Activated T-cell treated with anti-CD3 and anti-CD28 coated beads for 4 hours (primary cell): ENCODE results near the gene TCF3.

ENCODE experiments used
- DNase-seq: peaks from one replicate; pipeline ENCODE4 v3.0.0-alpha.2; 2020

The TCF3 gene

DNA sequence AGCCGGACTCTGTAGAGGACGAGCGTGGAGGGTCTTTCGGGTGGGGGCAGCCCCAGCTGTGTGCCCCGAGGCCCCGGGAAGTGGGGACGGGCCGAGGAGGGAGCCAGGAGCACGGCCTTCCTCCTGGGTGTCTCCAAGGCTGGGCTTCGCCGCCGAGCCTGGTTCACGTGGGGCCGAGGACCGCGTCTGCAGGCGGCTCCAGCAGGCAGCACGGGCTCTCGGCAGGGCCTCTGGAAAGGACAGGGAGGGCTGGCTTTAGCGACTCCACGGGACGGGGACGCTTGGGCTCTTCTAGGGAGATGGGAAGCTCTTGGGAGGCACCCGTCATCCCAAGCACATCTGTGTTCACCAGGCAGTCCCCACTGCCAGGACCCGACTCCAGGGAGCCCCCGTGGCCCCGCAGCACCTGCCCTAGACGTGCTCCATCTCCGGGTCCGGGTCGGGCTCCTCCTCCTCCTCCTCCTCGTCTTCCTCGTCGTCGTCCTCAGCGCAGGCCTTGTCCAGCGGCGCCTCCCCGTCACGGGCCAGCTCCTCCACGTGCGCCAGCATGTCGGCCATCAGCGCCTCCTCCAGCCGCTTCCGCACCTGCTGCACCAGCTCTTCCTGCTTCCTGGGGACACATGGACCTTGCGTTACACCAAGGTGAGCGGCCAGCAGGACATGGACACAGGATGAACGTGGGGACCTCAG lies 74.3 kb downstream of the TCF3 start:
- no peak for DNase-seq

DNA sequence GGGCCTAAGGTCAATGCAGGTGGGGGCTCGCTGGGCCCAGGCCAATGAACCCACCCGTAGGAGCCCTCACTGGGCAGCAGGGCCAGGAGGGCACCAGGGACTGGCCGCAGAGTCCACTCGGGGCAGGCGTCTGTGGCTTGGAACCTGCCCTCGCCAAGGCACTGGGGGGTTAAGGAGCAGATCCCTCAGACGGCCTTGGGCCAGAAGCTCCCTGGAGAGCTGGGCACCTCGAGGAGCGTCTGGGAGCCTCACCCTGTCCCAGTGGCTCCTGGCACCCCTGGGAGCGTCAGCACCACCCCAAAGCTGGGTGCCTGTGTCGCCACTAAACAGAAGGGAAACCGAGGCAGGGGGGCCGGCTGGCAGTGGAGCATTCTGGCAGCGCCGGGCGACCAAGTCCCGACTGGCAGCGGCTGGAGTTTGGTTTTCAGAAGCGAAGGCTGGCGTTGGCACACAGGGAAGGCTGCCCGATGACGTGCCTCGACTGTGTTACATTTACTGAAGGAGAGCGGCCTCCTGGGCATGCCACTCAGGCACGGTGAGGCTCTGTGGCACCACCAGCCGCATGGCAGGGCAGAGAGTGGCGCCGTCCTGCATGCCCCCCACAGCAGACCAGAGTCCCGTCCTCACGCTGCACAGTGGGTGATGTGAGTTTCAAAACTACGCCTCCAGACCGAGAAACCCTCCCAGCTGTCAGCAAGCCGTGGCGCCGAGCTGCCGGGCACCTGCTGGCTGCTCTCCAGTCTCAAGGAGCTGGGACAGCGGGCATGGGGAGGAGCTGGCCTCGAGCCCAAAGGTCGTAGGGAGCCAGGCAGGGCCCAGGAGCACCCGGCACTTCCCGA lies 75.1 kb downstream of the TCF3 start:
- no peak for DNase-seq

DNA sequence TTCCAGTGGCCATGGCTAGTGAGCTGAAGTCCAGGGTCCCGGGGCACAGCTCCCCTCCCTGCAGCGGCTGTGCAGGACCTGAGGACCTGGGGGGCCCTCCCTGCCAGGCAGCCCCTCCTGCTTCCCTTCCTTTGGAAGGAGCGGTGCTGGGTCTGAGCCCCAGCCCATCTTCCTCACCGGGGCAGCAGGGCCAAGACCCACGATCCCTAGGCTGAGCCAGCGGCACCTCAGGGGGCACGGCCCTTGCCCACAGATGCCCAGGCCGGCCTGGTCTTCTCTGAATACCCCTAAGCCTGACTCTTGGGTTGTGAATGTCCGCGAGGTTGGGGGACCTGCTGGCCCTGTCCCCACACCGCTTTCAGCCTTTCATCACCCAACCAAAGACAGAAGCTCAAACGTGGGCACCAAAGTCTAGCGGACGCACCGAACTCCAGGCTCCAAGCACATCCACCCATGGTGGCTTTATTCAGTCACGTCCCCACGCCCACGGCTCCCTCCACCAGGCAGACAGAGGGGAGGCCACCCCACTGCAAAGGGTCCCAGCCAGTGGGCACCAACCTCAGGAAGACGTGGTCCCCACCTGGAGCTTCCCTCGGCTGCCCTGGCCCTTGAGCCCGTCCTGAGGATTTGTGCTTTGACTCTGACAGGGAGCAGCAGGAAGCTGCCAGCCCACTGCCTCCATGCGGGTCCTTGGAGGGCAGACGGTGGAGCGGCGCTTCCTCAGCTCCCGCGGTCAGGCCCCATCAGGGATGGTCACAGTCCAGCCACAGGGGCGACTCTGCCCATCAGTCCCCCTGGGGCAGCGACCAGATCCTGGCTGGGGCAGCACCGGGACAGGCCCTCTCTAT lies 75.9 kb downstream of the TCF3 start:
- DNase-seq: no peak

DNA sequence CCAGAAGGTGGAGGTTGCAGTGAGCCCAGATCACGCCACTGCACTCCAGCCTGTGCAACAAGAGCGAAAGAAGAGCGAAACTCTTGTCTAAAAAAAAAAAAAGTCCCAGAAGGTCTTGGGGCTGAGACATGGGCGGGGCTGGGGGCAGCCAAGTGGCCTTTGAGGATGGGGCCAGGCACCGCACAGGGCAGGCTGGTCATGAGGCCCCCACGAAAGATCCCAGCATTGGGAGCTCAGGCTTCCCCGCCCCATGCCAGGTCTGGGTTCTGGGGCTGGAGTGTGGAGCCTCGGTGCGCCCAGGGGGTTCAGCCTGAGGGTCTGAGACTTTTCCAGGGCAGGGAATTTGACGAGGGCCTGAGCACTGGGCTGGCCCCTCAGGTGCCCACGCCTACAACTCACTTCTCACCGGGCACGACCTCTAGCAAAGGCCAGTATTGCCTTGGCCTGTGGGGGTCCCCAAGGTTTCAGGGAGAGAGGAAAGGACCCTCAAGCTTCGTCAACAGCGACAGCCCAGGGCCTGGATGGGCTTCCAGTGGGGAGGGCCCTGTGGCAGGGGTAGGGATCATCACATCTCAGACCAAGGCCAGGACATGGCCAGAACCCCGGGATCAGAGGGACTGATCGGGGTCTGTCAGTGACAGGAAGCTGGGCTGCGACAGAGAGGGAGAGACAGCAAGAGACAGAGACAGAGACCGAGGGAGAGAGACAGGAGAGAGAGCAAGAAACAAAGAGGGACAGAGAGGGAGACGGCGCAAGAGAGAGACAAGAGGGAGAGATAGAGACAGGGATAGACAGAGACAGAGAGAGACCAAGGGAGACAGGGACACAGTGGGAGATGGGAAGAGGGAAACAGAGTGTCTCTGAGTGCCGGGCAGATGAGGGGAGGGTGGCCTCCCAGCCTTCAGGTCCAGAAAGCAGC lies 76.8 kb downstream of the TCF3 start:
- DNase-seq: no peak

DNA sequence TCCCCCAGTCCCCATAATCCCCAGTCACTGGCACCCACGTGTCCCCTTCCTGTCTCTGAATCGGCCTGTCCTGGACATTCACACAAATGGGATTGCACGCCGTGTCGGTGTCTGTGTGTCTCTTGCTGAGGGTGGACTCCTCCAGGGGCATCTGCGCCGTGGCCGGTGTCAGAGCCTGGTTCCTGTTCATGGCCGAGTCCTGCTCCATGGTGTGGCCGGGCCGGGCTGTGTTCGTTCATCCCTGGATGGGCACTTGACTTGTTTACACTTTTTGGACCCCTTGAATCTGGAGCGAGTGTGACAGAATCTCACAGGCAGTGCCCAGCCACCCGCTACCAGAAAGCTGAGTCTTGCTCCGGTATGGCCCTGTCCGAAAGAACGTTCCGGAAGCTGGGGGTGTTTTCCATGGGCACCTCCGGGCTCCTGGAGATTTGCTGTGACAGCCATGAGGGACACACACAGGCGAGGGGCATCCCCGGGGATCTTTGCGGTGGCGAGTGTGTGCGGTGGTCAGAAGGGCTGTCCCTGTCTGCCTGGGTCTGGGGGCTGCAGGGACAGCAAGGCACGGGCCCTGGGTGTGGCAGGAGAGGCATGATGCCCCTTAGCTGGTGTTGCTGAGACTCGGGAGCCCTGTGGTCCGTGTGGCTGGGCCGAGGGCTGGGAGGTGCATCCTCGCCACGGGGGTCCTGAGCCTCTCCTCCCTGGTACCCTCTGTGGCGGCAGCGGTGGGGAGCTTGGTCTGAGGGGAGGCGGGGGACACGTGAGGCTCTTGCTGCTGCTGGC lies 77.9 kb downstream of the TCF3 start:
- DNase-seq: no peak

DNA sequence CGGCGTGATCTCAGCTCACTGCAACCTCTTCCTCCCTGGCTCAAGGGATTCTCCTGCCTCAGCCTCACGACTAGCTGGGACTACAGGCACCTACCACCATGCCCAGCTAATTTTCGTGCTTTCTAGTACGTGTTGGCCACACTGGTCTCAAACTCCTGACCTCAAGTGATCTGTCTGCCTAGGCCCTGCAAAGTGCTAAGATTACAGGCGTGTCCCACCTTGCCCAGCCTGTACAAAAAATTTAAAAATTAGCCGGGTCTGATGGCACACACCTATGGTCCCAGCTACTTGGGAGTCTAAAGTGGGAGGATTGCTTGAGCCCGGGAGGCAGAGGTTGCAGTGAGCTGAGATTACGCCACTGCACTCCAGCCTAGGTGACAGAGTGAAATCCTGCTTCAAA lies 79.6 kb downstream of the TCF3 start:
- DNase-seq: no peak

DNA sequence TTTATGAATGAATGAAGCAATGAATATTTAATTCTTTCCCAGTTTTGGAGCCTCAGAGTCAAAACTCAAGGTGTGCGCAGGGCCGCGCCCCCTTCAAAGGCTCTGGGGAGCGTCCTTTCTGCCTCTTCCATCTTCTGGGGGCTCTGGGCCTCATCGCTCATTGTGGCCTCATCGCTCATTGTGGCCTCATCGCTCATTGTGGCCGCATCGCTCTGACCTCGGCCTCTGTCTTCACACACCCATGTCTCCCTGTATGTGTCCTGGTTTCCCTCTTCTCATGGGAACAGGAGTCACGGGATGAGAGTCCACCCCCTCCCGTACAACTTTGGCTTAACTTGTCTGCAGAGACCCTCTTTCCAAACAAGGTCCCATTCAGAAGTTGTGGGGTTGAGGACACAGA lies 81.1 kb downstream of the TCF3 start:
- no peak for DNase-seq

DNA sequence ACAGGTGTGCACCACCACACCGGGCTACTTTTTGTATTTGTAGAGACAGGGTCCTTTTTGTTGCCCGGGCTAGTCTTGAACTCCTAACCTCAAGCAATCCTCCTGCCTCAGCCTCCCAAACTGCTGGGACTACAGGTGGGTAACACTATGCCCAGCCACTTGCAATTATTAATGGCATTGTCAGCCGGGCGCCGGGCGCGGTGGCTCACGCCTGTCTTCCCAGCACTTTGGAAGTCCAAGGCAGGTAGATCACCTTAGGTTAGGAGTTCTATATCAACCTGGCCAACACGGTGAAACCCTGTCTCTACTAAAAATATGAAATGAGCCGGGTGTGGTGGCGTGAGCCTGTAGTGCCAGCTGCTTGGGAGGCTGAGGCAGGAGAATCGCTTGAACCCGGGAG lies 81.6 kb downstream of the TCF3 start:
- no peak for DNase-seq

DNA sequence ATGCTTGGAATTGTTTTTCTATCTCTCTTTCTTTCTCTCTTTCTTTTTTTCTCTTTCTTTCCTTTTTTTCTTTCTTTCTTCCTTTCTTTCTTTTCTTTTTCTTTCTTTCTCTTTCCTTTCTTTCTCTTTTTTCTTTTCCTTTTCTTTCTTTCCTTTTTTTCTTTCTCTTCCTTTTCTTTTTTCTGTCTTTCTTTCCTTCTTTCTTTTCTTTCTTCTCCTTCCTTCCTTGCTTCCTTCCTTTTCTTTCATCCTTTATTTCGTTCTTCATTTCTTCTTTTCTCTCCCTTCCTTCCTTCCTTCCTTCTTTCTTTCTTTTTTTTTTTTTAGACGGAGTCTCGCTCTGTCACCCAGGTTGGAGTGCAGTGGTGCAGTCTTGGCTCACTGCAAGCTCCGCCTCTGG lies 82.4 kb downstream of the TCF3 start:
- DNase-seq: no peak

DNA sequence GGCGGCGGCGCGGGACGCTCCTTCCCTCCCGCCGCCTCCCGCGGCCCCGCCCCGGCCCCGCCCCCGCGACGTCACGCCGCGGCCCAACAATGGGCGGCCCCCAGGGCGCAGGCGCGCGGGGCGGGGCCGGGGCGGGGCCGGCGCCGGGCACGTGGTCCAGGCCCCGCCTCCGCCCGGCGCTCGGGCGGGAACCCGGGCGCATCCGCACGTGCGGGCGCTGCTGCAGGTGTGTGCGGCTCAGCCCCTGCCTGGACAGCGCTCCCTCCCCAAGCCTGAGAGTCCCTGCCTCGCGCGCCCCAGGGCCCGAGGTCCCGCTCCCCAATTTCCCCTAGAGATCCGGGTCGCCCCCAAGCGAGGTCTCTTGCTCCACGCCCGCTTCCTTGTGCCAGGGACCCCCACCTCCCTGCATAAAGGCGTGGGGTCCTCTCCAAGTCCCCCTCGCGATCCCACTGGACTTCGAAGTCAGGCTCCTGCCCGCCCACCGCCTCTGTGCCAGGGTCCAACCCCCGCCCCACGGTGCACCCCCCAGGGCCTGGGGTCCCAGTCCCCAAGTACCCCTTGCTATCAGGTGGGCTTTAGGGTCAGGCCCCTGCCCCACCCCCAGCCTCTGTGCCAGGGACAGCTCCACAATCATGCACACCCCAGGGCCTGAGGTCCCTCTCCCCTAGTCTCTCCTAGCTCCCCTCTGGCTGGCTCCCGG lies 83.9 kb downstream of the TCF3 start, which contains the start of gene MEX3D:
TSS of gene MEX3D (minus strand) at position 6 of the 700 bp plus-strand sequence. CDS start 267 bp downstream, outside the sequence.
- peak; percentile 74 for DNase-seq

DNA sequence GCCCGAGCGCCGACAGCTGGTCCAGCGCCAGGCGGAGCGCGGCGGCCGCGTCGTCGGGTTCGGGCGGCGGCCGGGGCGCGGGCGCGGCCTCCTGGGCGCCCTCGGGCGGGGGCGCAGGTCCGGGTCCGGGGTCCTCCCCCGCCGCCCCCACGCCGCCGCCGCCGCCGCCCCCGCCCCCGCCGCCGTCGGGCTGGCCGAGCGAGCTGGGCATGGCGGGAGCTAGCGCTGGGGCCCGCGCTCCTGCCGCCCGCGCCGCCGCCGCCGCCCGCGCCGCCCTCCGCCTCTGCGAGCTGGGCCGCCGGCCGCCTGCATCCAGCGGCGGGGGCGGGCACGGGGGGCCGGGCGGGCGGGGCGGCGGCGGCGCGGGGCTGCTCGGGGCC lies 84.6 kb downstream of the TCF3 start:
- no peak for DNase-seq

DNA sequence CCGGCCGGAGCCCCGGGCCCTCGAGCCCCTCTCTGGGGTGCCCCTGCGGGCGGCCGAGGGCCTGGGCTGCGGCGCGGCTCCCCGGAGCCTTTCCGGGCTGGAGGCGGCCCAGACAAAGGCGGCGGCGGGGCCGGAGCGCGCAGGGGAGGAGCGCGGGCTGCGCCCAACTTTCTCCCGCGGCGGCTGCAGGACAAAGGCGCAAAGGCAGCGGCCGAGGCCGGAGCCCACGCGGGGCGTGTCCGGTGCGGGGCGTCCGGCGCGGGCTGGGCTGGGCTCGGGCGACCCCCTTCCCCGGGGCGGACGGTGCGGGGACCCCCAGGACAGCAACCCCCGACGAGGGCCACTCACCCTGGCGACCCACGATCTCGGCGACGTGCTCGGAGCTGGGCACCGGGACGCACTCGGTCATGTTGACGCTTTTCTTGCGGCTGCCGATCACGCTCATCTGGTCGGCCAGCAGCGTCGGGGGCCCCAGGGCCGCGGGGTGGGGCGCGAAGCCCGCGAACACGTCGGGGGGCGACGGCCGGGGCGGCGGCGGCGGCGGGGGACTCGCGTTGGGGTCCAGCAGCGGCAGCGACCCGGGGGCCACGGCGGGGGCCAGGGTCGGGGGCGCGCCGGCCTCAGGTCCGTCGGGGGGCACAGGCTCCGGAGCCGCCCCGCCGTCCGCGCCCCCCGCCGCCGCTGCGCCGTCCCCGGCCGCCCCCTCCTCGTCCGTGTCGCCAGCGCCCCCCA lies 85.1 kb downstream of the TCF3 start:
- no peak for DNase-seq

DNA sequence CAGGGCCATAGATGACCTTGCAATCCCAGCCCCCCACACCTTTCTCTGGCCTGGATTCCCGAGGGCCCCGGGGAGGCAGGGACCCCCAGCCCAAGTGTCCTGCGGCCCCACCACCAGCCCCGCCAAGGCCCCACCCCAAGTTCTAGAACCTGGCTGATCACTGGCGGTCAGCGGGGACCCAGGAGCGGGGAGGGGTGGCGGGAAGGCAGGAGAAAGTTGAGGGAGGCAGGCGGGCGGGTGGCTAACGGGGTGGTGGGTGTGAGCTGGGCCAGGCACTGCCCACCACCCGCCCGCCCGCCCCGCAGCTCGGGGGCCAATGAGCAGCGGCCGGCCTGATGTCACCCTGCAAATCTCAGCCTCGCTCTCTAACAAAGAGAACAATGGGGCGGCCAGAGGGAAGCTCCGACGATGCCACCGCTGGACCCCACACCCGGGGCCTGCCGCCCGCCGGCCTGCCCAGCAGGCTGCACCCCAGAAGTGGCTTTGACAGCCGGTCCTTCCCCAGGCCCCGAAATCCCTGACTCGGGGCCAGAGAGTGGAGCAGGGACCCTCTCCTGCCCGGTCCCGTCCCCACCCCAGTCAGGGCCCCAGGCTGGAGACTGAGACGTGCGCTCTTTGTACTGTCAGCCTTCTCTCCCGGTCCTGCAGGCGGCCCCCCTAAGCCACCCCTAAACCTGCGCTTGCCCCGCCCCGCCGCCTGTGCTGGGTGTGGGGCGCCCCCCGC lies 85.9 kb downstream of the TCF3 start:
- DNase-seq: no peak

DNA sequence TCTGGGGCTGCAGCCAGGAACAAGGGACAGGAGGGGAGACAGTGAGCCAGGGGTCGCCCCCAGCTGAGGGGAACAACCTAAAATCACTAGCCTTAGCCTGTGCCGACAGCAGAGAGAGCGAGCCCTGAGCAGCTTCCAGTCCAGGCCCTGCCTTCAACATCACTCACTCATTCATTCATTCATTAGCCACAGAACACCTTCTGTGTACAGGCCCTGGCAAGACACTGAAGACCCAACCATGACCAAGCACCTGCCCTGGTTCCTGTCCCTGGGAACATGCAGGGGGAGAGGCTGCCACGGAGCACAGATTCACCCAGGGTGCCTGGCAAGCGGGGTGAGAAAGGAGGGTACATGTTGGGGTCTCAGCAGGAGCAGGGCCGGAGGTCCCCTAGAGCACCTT lies 89.2 kb downstream of the TCF3 start:
- no peak for DNase-seq

DNA sequence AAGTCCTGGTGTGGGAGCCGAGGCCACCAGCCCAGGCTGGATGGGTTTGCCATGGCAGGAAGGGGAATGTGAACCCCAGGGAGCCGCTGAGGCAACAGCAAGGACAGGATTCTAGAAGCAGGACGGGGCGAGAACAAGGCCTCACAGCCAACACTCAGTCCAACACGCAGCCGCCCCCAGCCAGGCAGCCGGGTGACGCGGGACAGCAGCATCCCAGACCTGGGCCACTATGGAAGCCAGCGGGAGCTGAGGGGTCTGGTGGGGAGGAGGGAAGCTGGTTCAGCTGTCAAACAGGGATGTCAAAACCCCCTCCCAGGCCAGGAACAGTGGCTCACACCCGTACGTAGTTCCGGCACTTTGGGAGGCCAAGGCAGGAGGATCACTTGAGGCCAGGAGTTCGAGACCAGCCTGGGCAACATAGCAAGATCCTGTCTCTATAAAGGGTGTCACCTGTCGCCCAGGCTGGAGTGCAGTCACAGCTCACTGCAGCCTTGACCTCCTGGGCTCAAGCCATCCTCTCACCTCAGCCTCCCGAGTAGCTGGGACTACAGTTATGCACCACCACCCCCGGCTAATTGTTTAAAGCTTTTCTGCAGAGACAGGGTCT lies 91.1 kb downstream of the TCF3 start:
- no peak for DNase-seq

DNA sequence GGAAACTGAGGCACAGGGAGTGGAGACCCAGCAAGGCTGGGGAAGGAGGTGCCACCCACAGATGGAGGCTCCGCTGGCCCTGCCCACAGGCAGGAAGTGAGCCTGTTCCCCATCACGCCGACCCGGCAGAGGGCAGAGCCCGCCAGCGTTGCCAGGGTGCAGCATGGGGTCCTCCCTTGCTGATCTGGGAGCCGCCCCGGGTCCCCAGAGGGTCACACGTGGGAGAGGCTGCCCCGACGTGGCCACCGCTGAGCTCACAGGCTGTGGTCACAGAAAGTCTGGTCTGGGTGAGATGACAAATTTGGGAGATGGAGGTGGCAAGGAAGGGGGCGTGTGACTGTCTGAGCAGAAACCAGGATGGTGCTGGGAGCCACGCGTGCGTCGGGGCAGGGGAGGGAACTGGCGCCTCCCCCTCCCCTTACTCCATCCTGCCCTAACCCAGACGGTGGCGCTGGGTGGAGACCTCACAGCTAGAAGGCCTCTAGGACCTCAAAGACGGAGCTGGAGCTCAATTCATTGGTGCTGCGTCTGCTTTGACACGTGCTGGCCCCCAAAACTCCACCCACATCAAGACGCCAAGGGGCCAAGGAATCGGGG lies 92.0 kb downstream of the TCF3 start:
- no peak for DNase-seq
